ENCODE data around the gene RAPGEF4.

Gene RAPGEF4

DNA sequence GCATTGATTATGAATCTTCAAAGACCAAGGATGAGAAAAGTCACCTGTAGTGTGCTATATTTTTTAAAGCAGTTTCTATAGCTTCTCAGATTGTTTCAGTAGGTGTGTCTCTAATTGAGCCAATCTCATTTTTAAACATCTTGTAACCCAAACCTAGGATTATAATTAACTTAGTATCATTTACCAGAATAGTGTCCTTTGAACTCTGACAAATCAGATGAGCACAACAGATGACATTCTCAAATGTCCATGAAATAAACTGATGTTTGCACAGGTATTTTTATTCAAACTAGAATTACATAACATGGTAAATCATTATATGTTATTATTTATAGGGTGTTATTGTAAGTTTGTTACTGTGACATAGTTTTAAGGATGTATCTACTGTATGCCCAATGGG lies 213.9 kb downstream of the RAPGEF4 start:
- H3K4me3 ChIP-seq (ENCODE audit: low read depth, low read length) = no peak overlapping the region
- no peak for DNase-seq (ENCODE audit: low read depth, low spot score)
- in situ Hi-C loops (cut with HindIII; ENCODE audit: low sequenced_read_pairs) = no loop called here
- TF ChIP-seq, protein P1, sequence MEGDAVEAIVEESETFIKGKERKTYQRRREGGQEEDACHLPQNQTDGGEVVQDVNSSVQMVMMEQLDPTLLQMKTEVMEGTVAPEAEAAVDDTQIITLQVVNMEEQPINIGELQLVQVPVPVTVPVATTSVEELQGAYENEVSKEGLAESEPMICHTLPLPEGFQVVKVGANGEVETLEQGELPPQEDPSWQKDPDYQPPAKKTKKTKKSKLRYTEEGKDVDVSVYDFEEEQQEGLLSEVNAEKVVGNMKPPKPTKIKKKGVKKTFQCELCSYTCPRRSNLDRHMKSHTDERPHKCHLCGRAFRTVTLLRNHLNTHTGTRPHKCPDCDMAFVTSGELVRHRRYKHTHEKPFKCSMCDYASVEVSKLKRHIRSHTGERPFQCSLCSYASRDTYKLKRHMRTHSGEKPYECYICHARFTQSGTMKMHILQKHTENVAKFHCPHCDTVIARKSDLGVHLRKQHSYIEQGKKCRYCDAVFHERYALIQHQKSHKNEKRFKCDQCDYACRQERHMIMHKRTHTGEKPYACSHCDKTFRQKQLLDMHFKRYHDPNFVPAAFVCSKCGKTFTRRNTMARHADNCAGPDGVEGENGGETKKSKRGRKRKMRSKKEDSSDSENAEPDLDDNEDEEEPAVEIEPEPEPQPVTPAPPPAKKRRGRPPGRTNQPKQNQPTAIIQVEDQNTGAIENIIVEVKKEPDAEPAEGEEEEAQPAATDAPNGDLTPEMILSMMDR (IDR thresholded peaks at IDR 0.05; ENCODE audit: low read depth, low read length) = no peak

DNA sequence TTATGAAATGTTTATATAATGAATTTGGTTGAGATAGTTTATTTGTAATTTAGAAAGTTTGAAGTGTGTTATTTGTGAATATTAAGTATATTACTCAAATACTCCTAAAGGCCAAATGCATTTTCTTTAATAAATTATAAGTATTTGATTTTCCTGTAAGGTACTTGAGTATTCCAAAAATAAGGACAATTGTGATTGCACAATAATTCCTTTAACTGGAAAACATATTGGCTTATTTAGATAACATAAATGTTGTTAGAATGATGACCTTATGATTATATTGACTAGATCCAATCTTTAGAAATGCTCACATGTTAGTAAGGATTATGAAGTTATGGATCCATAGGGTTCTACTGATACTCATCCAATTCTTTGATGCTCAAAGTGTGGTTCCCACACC lies 214.9 kb downstream of the RAPGEF4 start:
- in situ Hi-C loops (cut with HindIII; ENCODE audit: low sequenced_read_pairs) = no loop called here

DNA sequence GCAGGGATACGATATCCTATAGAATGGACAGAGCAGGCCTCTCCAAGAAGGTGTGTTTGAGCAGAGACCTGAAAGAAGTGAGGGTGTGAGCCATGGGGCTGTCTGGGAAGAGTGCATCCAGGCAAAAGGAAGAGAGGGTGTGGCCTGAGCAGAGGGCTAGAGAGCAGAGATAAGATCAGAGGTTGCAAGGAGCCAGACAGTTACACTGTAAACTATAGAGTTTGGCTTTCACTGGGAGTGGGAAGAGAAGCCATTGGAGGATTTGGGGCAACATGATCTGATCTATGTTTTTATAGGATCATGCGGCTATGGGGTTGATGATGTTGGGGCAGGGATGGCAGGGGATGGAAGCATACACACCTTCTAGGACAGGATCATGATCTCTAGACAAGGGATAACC lies 215.9 kb downstream of the RAPGEF4 start:
- TF ChIP-seq, protein P1 (IDR thresholded peaks at IDR 0.05; ENCODE audit: low read depth, low read length) = no peak
- DNase-seq (ENCODE audit: low read depth, low spot score) = no peak
- H3K4me3 ChIP-seq (ENCODE audit: low read depth, low read length) = no peak overlapping the region
- in situ Hi-C loops (cut with HindIII; ENCODE audit: low sequenced_read_pairs) = no loop called here

More for the DNA sequence above, 214.9 kb downstream of the RAPGEF4 start:
- TF ChIP-seq, protein P1 (IDR thresholded peaks at IDR 0.05; ENCODE audit: low read depth, low read length) = no peak
- no peak for DNase-seq (ENCODE audit: low read depth, low spot score)
- H3K4me3 ChIP-seq (ENCODE audit: low read depth, low read length) = no peak overlapping the region

DNA sequence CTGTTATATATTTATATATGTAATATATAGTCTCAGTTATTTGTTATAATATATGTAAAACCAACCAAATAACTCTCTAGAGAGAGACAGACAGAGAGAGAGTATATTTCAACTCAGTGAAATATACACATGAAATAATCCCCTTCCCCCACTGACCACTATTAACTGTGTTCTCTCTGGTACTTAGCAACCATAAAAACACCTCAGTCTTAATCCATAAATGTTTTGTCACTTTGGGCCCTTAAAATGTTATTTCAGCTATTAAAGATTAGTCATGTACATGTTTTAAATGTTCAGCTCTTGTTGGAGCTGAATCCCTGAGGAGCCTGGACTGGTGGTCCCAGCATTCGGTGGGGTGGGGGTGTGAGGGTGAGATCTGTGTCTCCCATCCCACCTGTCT lies 217.8 kb downstream of the RAPGEF4 start:
- no peak overlapping the region for H3K4me3 ChIP-seq (ENCODE audit: low read depth, low read length)
- in situ Hi-C loops (cut with HindIII; ENCODE audit: low sequenced_read_pairs) = no loop called here
- no peak for DNase-seq (ENCODE audit: low read depth, low spot score)
- TF ChIP-seq, protein P1 (IDR thresholded peaks at IDR 0.05; ENCODE audit: low read depth, low read length) = no peak

DNA sequence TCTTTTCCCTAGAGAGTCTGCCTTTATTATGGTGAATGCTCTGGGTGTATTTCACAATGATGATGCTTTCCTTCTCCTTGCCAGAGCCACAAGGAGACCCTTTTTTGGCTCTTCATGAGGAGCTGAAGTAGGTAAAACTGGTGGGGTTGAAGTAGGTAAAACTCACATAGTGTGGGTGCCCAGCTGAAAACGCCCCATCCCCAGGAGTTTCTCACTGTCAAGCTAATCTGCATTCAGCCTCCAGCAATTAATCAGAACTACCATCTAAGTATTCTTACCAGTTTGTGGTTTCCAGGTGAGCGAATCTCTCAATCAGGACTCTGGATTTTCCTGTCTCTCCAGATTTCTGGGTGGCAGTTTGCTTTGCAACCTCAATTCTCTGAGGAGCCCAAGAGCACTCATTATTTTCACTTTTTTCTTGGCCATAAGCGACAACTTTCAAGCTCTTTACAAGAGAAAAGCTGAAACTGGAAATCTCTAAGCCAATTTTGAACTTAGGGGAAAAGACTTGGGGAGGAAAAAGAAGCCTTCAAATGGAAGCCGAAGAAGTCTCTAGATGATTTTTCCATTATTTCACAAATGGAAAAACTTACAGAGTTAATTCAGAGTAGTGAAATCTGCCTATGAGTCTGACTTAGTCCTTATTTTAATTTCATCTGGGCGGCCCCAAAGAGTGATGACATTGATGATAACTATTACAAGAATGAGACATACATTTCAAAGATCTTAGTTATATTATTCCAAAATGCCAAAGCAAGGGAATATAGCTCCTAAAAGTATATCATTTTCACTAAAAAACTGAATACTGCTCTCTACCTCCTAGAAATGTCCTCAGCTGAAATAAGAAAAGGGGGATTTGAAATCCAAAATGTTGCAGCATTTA lies 218.6 kb downstream of the RAPGEF4 start:
- no peak for DNase-seq (ENCODE audit: low read depth, low spot score)
- TF ChIP-seq, protein P1 (IDR thresholded peaks at IDR 0.05; ENCODE audit: low read depth, low read length) = no peak
- no peak overlapping the region for H3K4me3 ChIP-seq (ENCODE audit: low read depth, low read length)
- in situ Hi-C loops (cut with HindIII; ENCODE audit: low sequenced_read_pairs) = no loop called here

DNA sequence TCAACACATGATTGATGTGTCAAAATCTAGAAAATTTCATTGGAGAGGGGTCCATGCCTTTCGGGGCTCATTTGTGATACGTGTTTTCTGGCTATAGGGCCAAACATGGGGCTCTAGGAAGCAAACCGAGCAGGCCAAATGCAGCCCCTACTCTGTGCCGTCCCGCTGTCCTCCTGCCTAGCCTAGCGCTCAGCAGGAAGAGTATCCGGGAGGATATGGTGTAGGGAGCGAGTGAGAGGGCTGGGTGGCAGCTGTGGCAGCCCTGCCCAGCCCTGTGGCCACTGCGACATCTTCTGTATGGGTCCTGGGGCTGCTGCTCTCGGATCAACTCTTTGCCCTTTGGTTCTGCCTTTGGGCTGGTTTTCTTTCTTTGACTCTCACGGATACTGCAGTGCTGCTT lies 219.9 kb downstream of the RAPGEF4 start:
- no peak overlapping the region for H3K4me3 ChIP-seq (ENCODE audit: low read depth, low read length)
- TF ChIP-seq, protein P1 (IDR thresholded peaks at IDR 0.05; ENCODE audit: low read depth, low read length) = no peak
- in situ Hi-C loops (cut with HindIII; ENCODE audit: low sequenced_read_pairs) = no loop called here
- DNase-seq (ENCODE audit: low read depth, low spot score) = no peak
